GM12878 (cell line): Measurements from ENCODE around the gene PRR5L. TPM values are rescaled to one million over a fixed set of nuclear protein-coding genes. Genes with fewer than 3 reads are reported as not detected.

Source experiments
- ATAC-seq: fragments of 200-7000 bp; cut with Tn5 transposase; 3 replicates; pipeline ENCODE4 v1.9.1; 2020; ENCODE audit warnings: mild to moderate bottlenecking, moderate library complexity
- BruUV-seq: library from RNA; stranded (reverse); fragments of 400-500 nt; replicated peaks from 2 replicates; lab custom pipeline; 2021; lab: Mats Ljungman, UMichigan
- CTCF ChIA-PET: fragments of 300-600 bp; sonication (Branson Sonifier 250); formaldehyde crosslinking; extraction: SDS; loops from one replicate; lab custom pipeline; 2021; ENCODE audit warnings: inconsistent platforms; lab: Yijun Ruan, JAX
- POLR2A ChIA-PET: fragments of 350-600 bp; formaldehyde crosslinking; extraction: SDS; loops from one replicate; lab custom pipeline; 2021; ENCODE audit warnings: inconsistent platforms; lab: Charles Lee
- RAD21 ChIA-PET: fragments of 300-600 bp; sonication (Branson Sonifier 250); formaldehyde crosslinking; loops from one replicate; lab custom pipeline; 2023; ENCODE audit warnings: antibody characterized with exemption; ENCODE audit not compliant: unreplicated experiment; lab: Charles Lee
- SMC1A ChIA-PET: fragments of 300-600 bp; sonication (Branson Sonifier 250); formaldehyde crosslinking; loops from one replicate; lab custom pipeline; 2023; ENCODE audit not compliant: unreplicated experiment, uncharacterized antibody; lab: Charles Lee
- DNase-seq: peaks from one replicate; pipeline ENCODE4 v3.0.0-alpha.2; 2011; ENCODE audit warnings: low read depth, low spot score
- FAIRE-seq: peaks from 3 replicates; lab custom pipeline; 2011; peaks lifted over from hg19 to GRCh38; lab: Jason Lieb, UNC
- H2AFZ ChIP-seq: 2 replicates; pipeline ENCODE4 v1.6.0; 2011; ENCODE audit warnings: low read depth, low read length, control low read depth; ENCODE audit not compliant: control insufficient read depth
- H3K27ac ChIP-seq: 2 replicates; pipeline ENCODE4 v1.5.1; 2011; ENCODE audit warnings: control low read depth; ENCODE audit not compliant: control insufficient read depth, insufficient read depth
- H3K27me3 ChIP-seq, 2 experiments: replicated peaks in 1 of 2; 2 replicates each; pipeline versions ENCODE4 v1.6.0 to v1.6.1; 2011; ENCODE audit warnings: low read length in 1 of 2; ENCODE audit not compliant: control insufficient read depth in 2 of 2, insufficient read depth in 2 of 2
- H3K36me3 ChIP-seq, 2 experiments: 2 replicates each; pipeline ENCODE4 v1.5.1; 2011; ENCODE audit warnings: low read length in 1 of 2; ENCODE audit not compliant: control insufficient read depth in 2 of 2, insufficient read depth in 2 of 2
- H3K4me1 ChIP-seq: 2 replicates; pipeline ENCODE4 v1.6.1; 2011; ENCODE audit warnings: mild to moderate bottlenecking, low read length, moderate library complexity, mixed read lengths; ENCODE audit not compliant: control insufficient read depth, insufficient read depth
- H3K4me2 ChIP-seq: 2 replicates; pipeline ENCODE4 v1.6.0; 2011; ENCODE audit warnings: control low read depth; ENCODE audit not compliant: control insufficient read depth, insufficient read depth
- H3K4me3 ChIP-seq: fragments of 200-600 bp; sonication (generic); 2 replicates; pipeline ENCODE4 v1.5.1; 2016
- H3K79me2 ChIP-seq: 2 replicates; pipeline ENCODE4 v1.6.0; 2011; ENCODE audit warnings: low read length; ENCODE audit not compliant: control insufficient read depth, insufficient read depth
- H3K9ac ChIP-seq: 2 replicates; pipeline ENCODE4 v1.8.0; 2011; ENCODE audit warnings: low read length, control low read depth, mixed read lengths; ENCODE audit not compliant: control insufficient read depth, insufficient read depth
- H3K9me3 ChIP-seq: replicated peaks from 3 replicates; pipeline ENCODE4 v1.5.1; 2011; ENCODE audit warnings: mild to moderate bottlenecking, low read length; ENCODE audit not compliant: control insufficient read depth, insufficient read depth
- H4K20me1 ChIP-seq: 2 replicates; pipeline ENCODE4 v1.6.0; 2011; ENCODE audit not compliant: control insufficient read depth, insufficient read depth
- ATF7 ChIP-seq: fragments of 450-650 bp; IDR thresholded peaks from 2 replicates; pipeline ENCODE4 v1.6.1; 2016; ENCODE audit warnings: low read depth, mild to moderate bottlenecking
- EP300 ChIP-seq, 2 experiments: fragments of 150-350 bp in 1 of 2; IDR thresholded peaks; 2 replicates each; pipeline ENCODE4 v1.6.1; 2011 to 2012; ENCODE audit warnings: low read depth in 2 of 2, low read length in 2 of 2, borderline replicate concordance in 1 of 2, improper control_type of control experiment in 1 of 2, inconsistent platforms in 1 of 2; ENCODE audit not compliant: control insufficient read depth in 1 of 2
- GABPA ChIP-seq: IDR thresholded peaks from 2 replicates; pipeline ENCODE4 v1.6.1; 2014; ENCODE audit warnings: antibody characterized with exemption, low read depth, mild to moderate bottlenecking, inconsistent platforms
- HDGF ChIP-seq: fragments of 450-650 bp; IDR thresholded peaks from 2 replicates; pipeline ENCODE4 v1.6.1; 2016; ENCODE audit warnings: antibody characterized with exemption
- IKZF1 ChIP-seq: fragments of 450-650 bp; conservative IDR thresholded peaks from 2 replicates; pipeline ENCODE4 v1.6.1; 2017; ENCODE audit warnings: antibody characterized with exemption, mild to moderate bottlenecking
- IKZF2 ChIP-seq, 2 experiments: fragments of 450-650 bp; IDR thresholded peaks; 2 replicates each; pipeline ENCODE4 v1.6.1; 2017; ENCODE audit warnings: mild to moderate bottlenecking in 2 of 2, moderate library complexity in 2 of 2
- LARP7 ChIP-seq: fragments of 450-650 bp; IDR thresholded peaks from 2 replicates; pipeline ENCODE4 v1.6.1; 2017; ENCODE audit warnings: mild to moderate bottlenecking
- MEF2B ChIP-seq: fragments of 450-650 bp; IDR thresholded peaks from 2 replicates; pipeline ENCODE4 v1.6.1; 2018; ENCODE audit warnings: mild to moderate bottlenecking, moderate library complexity; ENCODE audit not compliant: partially characterized antibody, poor library complexity, severe bottlenecking
- MTA2 ChIP-seq: fragments of 450-650 bp; IDR thresholded peaks from 2 replicates; pipeline ENCODE4 v1.6.1; 2016; ENCODE audit warnings: low read depth, mild to moderate bottlenecking, moderate library complexity
- MXI1 ChIP-seq: fragments of 150-350 bp; IDR thresholded peaks from 2 replicates; pipeline ENCODE4 v1.6.1; 2011; ENCODE audit warnings: low read depth, mild to moderate bottlenecking, inconsistent platforms, low read length, improper control_type of control experiment
- NR2F1 ChIP-seq: fragments of 450-650 bp; conservative IDR thresholded peaks from 2 replicates; pipeline ENCODE4 v1.6.1; 2017; ENCODE audit warnings: mild to moderate bottlenecking
- SPI1 ChIP-seq: IDR thresholded peaks from 2 replicates; pipeline ENCODE4 v1.6.1; 2011; ENCODE audit warnings: low read depth, mild to moderate bottlenecking, low read length, moderate library complexity, borderline replicate concordance; ENCODE audit not compliant: insufficient read depth
- ZNF274 ChIP-seq: IDR thresholded peaks from one replicate; pipeline ENCODE4 v1.8.0; 2011; ENCODE audit not compliant: insufficient read length, insufficient read depth
- WGBS: methylation state at CpG from one replicate; pipeline ENCODE4 v1.1.6; 2016; ENCODE audit warnings: low lambda C conversion rate; ENCODE audit not compliant: insufficient replicate concordance, insufficient coverage; ENCODE audit errors: missing lambda C conversion rate; 5-methylcytosine and 5-hydroxymethylcytosine counted together
- in situ Hi-C: fragments of 300-500 bp; cut with MboI; formaldehyde crosslinking; loops from 9 replicates; pipeline ENCODE4 v1.14.3; 2018; ENCODE audit warnings: mixed read lengths
- intact Hi-C: fragments of 100-400 bp; cut with micrococcal nuclease; formaldehyde crosslinking; loops from one replicate; pipeline ENCODE4 v1.14.2; 2022; ENCODE audit not compliant: unreplicated experiment
- polyA plus RNA-seq, 11 experiments: library from polyadenylated mRNA; depleted of rRNA in 4 of 11; unstranded in 6 of 11; stranded (reverse) in 5 of 11; fragments of >200 nt; fragmentation: Nextera tagmentation in 4 of 11; fragmentation: Illumina TruSeq in 1 of 11; extraction: Ambion mirVana in 4 of 11; extraction: Trizol in 1 of 11; gene quantifications; 1 replicate in 1 of 11; 2 replicates in 10 of 11; pipeline versions ENCODE4 v1.2.1 to v1.2.3, GENCODE V29; 2011 to 2016; ENCODE audit warnings: inconsistent platforms in 2 of 11, missing spikeins in 2 of 11, low read depth in 1 of 11
- total RNA-seq, 4 experiments: library from RNA; depleted of rRNA in 3 of 4; stranded (reverse); fragments of >200 nt in 3 of 4; fragmentation: Illumina TruSeq in 1 of 4; extraction: Trizol in 1 of 4; gene quantifications; 2 replicates each; pipeline versions ENCODE4 v1.2.1 to v1.2.3, GENCODE V29; 2013 to 2021

The PRR5L gene
- total and polyA plus RNA-seq, 10 of the 15 experiments (the other 5 are each of a cell fraction or from before 2014, with no cell fraction given) = 0.11 to 4.2 (median 0.67) TPM; not detected in 1

- ChIA-PET POLR2A (no interaction called here), CTCF (interaction anchor here (0.6 to 3.6 kb wide), 6 partner anchors 10 to 179 kb away, joined by 3 to 25 read pairs (median 4); no protein-coding TSS in a partner anchor), SMC1A (interaction anchor here (0.6 to 1.4 kb wide), 6 partner anchors 11 to 188 kb away, joined by 3 to 4 read pairs (median 3); no protein-coding TSS in a partner anchor), RAD21 (interaction anchor here (0.6 to 2.1 kb wide), 7 partner anchors 10 to 188 kb away, joined by 3 to 11 read pairs (median 4); no protein-coding TSS in a partner anchor)
- no peaks in the 10 kb centered on the region for H3K9me3 ChIP-seq
- intact Hi-C loops (loop anchor here (2.0 kb wide), 1 partner anchor 41 kb away; no protein-coding TSS in a partner anchor), in situ Hi-C loops (no loop called here)
- H3K36me3 ChIP-seq = no peaks in the 10 kb centered on the region
- peak; percentile 70 for ATAC-seq
- H4K20me1 ChIP-seq = no peaks in the 10 kb centered on the region
- no peak overlapping the region for H3K4me3 ChIP-seq
- no peak for DNase-seq
- no peak overlapping the region for H3K4me2 ChIP-seq
- no peak overlapping the region for H3K27ac ChIP-seq
- H3K4me1 ChIP-seq = no peaks in the 10 kb centered on the region
- FAIRE-seq = no peak
- H3K27me3 ChIP-seq = peaks cover 0 to 5% of the 10 kb centered on the region in 2 experiments; a peak in 1 of 4 replicates
- BruUV-seq = no TSS peak
- TF ChIP-seq SPI1 = peak; percentile 21; the same call in 1 of the 2 replicates
- TF ChIP-seq LARP7 = 0 out of 2 replicates have a peak, but pooled peaks have one; percentile 25
- TF ChIP-seq MXI1 = 0 out of 2 replicates have a peak, but pooled peaks have one; percentile 25
- TF ChIP-seq MTA2 = 0 out of 2 replicates have a peak, but pooled peaks have one; percentile 30
- 0 out of 4 replicates have a peak, but pooled peaks of 1 of the 2 experiments have one; percentile 19 for TF ChIP-seq IKZF2 (IDR thresholded peaks at IDR 0.05)
- no peak for TF ChIP-seq HDGF
- 0 out of 2 replicates have a peak, but pooled peaks have one; percentile 22 for TF ChIP-seq ATF7
- TF ChIP-seq ZNF274 = no peak
- TF ChIP-seq MEF2B = peak; percentile 53
- TF ChIP-seq IKZF1 = 0 out of 2 replicates have a peak, but pooled peaks have one; percentile 42
- TF ChIP-seq GABPA = no peak
- TF ChIP-seq EP300 (IDR thresholded peaks at IDR 0.05; ENCODE audit: borderline replicate concordance in 1 of 2, control insufficient read depth in 1 of 2, low read depth in 2 of 2, low read length in 2 of 2) = peak in 1 of 2 experiments; percentile 29; a peak in 1 of 4 replicates
- TF ChIP-seq NR2F1 = peak; percentile 31; the same call in 1 of the 2 replicates
- TF ChIP-seq, all 136 proteins: peak for 10
- WGBS = 2% methylated on average over 3 of the region's 3 CpGs
- Histone ChIP-seq H3K9ac (no peak overlapping the region), H2AFZ (no peak overlapping the region), H3K79me2 (no peaks in the 10 kb centered on the region)
These were observed 17.8 kb downstream of the PRR5L start for GRCh38 chr11:36313750-36314433.
